Calu3 (cell line): ENCODE measurements around the gene FTCD. TPM values are rescaled to one million over a fixed set of nuclear protein-coding genes. Genes with fewer than 3 reads are reported as not detected.

Experiments
- BruUV-seq: library from RNA; stranded (reverse); fragments of 400-500 nt; replicated peaks from 2 replicates; lab custom pipeline; 2021; lab: Mats Ljungman, UMichigan
- CTCF ChIA-PET: fragments of 300-600 bp; sonication (Branson Sonifier 250); formaldehyde crosslinking; loops from one replicate; lab custom pipeline; 2022; ENCODE audit warnings: antibody characterized with exemption; lab: Charles Lee
- DNase-seq: peaks from one replicate; pipeline ENCODE4 v3.0.0; 2022
- H3K27ac Mint-ChIP-seq: one replicate; pipeline ENCODE4 v1.8.0; 2022; ENCODE audit warnings: mixed read lengths; ENCODE audit not compliant: unreplicated experiment
- H3K27me3 Mint-ChIP-seq: one replicate; pipeline ENCODE4 v1.8.0; 2022; ENCODE audit warnings: mixed read lengths; ENCODE audit not compliant: unreplicated experiment
- H3K36me3 Mint-ChIP-seq: one replicate; pipeline ENCODE4 v1.8.0; 2022; ENCODE audit warnings: mild to moderate bottlenecking, moderate library complexity, mixed read lengths; ENCODE audit not compliant: insufficient read depth, unreplicated experiment
- H3K4me1 Mint-ChIP-seq: one replicate; pipeline ENCODE4 v1.8.0; 2022; ENCODE audit warnings: mild to moderate bottlenecking, low read depth, mixed read lengths; ENCODE audit not compliant: unreplicated experiment
- H3K4me3 Mint-ChIP-seq: one replicate; pipeline ENCODE4 v1.8.0; 2022; ENCODE audit warnings: mild to moderate bottlenecking, low read depth, moderate library complexity, mixed read lengths; ENCODE audit not compliant: unreplicated experiment
- H3K9me3 Mint-ChIP-seq: one replicate; pipeline ENCODE4 v1.8.0; 2022; ENCODE audit warnings: low read depth, mixed read lengths; ENCODE audit not compliant: unreplicated experiment
- CTCF ChIP-seq: fragments of 200-600 bp; IDR thresholded peaks from one replicate; pipeline ENCODE4 v1.8.0; 2022; ENCODE audit warnings: antibody characterized with exemption; ENCODE audit not compliant: unreplicated experiment
- intact Hi-C: fragments of 100-400 bp; cut with micrococcal nuclease; formaldehyde crosslinking; loops from one replicate; pipeline ENCODE4 v1.10.0; 2022; ENCODE audit not compliant: unreplicated experiment
- total RNA-seq: library from RNA; stranded (reverse); gene quantifications from 2 replicates; pipeline ENCODE4 v1.2.3, GENCODE V29; 2022

FTCD gene
- total RNA-seq, 1 experiment from 2014 or later = 0.31 TPM

- BruUV-seq = no TSS peak
- no peaks in the 10 kb centered on the region for H3K4me1 Mint-ChIP-seq
- peaks cover 3% of the 10 kb centered on the region for H3K9me3 Mint-ChIP-seq
- CTCF ChIA-PET = interaction anchor here (1.6 kb wide), 1 partner anchor 20 kb away, joined by 3 read pairs; no protein-coding TSS in a partner anchor
- no peak overlapping the region for H3K27ac Mint-ChIP-seq
- intact Hi-C loops = no loop called here
- H3K27me3 Mint-ChIP-seq = no peaks in the 10 kb centered on the region
- no peak for TF ChIP-seq CTCF
- H3K4me3 Mint-ChIP-seq = no peak overlapping the region
- H3K36me3 Mint-ChIP-seq = no peaks in the 10 kb centered on the region
- DNase-seq = no peak
Observed at GRCh38 chr21:46122758-46123683, 32.4 kb downstream of the FTCD start.

GRCh38 chr21:46122237-46122671 lies 33.1 kb downstream of the FTCD start:
- CTCF ChIA-PET = interaction anchor here (1.6 kb wide), 1 partner anchor 21 kb away, joined by 3 read pairs; no protein-coding TSS in a partner anchor
- no peak for DNase-seq
- intact Hi-C loops = no loop called here

GRCh38 chr21:46121286-46122221 lies 33.8 kb downstream of the FTCD start:
- H3K4me3 Mint-ChIP-seq = no peak overlapping the region
- CTCF ChIA-PET = interaction anchor here (1.6 kb wide), 1 partner anchor 22 kb away, joined by 3 read pairs; no protein-coding TSS in a partner anchor
- H3K4me1 Mint-ChIP-seq = no peaks in the 10 kb centered on the region
- no peak overlapping the region for H3K27ac Mint-ChIP-seq
- H3K27me3 Mint-ChIP-seq = no peaks in the 10 kb centered on the region
- intact Hi-C loops = no loop called here
- no peak for TF ChIP-seq CTCF
- DNase-seq = no peak
- no peaks in the 10 kb centered on the region for H3K36me3 Mint-ChIP-seq
- peaks cover 3% of the 10 kb centered on the region for H3K9me3 Mint-ChIP-seq
- BruUV-seq = no TSS peak

More at GRCh38 chr21:46122237-46122671, 33.1 kb downstream of the FTCD start:
- Mint-ChIP-seq H3K9me3 (peaks cover 3% of the 10 kb centered on the region), H3K27ac (no peak overlapping the region), H3K4me3 (no peak overlapping the region), H3K27me3 (no peaks in the 10 kb centered on the region), H3K4me1 (no peaks in the 10 kb centered on the region), H3K36me3 (no peaks in the 10 kb centered on the region)
- no TSS peak for BruUV-seq
- no peak for TF ChIP-seq CTCF
